GM19240 (cell line): ENCODE results near the gene NUFIP2.
"Not testable (repeated sequence)": the region's sequence is repeated elsewhere in the genome, so short reads cannot be mapped to it uniquely, and the experiment has no call there.

ENCODE experiments used
- DNase-seq: peaks from one replicate; pipeline ENCODE4 v3.0.0; 2011; ENCODE audit warnings: low spot score; ENCODE audit not compliant: insufficient read length

NUFIP2 gene

DNA sequence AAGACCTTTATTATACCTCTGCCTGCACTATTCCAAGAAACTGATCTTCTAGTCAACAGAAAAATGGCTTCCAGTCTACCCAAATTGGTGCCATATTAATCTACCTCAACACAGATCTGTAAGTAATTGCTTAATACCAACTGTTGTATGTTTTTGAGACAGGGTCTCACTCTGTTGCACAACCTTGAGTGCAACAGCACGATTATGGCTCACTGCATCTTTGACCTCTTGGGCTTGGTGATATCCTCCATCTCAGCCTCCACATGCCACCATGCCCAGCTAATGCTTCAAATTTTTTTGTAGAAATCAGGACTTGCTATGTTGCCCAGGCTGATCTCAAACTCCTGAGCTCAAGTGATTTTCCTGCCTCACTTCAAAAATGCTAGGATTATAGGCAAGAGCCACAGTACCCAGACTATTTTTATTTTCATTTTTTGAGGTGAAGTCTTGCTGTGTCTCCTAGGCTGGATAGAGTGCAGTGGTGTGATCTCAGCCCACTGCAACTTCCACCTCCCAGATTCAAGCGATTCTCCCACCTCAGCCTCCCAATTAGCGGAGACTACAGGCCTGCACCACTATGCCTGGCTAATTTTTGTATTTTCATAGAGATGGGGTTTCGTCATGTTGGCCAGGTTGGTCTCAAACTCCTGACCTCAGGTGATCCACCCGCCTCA lies 14.4 kb downstream of the NUFIP2 start:
- no peak for DNase-seq

DNA sequence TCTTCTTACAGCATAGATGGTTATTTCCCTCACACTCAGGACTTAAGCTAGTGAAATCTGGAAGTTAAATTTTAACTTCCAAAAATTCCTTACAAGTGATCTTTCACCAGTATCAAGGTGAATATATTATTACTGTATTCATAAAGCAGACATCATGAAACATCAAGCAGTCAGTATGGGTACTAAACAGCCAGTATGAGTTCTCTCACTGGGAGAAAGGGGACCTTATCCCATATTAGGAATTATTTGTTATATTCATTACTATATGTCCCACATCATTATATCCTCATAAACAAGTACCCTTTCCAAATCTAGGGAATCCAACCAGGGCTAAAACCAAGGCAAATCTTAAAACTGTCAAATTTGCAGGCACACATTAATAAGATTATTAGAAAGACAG lies 15.3 kb downstream of the NUFIP2 start:
- DNase-seq, result no peak

DNA sequence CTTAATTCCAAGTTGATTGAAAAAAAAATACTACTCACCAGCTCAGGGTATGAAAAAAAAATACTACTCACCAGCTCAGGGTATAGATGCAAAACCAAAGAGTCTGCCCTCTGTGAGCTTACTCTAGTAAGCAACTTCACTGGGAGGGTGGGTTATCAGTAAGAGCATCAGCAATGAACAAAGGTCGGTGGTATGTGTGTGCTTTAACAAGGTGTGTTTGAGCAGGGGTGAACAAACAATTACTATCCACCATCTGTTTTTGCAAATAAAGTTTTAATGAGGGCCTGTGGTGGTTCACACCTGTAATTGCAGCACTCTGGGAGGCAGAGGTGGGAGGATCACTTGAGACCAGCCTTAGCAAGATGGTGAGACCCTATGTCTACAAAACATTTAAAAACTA lies 20.0 kb downstream of the NUFIP2 start:
- no peak for DNase-seq

DNA sequence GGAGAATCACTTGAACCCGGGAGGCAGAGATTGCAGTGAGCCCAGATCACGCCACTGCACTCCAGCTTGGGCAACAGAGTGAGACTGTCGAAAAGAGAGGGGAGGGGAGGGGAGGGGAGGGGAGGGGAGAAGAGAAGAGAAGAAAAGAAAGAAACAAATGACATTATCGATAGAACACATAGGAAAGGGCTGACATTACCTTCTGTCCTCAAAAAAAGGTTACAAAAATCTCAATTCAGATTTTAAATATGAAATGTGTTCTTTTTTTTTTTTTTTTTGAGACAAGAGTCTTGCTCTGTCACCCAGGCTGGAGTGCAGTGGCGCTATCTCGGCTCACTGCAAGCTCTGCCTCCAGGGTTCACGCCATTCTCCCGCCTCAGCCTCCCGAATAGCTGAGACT lies 22.0 kb downstream of the NUFIP2 start:
- DNase-seq, result not testable (repeated sequence)

DNA sequence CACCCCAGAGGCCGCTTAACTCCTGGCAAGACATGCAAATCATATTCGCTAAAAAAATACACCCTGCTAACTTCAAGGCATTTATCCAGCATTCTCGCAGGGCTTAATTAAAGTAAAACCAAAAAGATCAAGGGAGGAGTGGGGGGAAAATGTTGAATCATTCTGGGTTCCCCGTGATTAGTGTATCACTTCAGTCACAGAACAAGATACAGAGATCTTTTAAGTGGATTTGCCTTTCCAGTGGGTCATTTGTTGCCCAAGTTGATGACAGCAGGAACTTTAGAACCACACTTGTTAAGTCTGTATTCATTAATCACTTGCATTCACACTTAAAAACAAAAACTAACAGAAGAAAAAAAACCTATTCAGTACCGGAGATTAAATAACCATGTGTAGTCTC lies 30.0 kb downstream of the NUFIP2 start:
- no peak for DNase-seq

- DNase-seq, result no peak
Observed at GRCh38 chr17:29257756-29258155, 36.2 kb downstream of the NUFIP2 start.

DNA sequence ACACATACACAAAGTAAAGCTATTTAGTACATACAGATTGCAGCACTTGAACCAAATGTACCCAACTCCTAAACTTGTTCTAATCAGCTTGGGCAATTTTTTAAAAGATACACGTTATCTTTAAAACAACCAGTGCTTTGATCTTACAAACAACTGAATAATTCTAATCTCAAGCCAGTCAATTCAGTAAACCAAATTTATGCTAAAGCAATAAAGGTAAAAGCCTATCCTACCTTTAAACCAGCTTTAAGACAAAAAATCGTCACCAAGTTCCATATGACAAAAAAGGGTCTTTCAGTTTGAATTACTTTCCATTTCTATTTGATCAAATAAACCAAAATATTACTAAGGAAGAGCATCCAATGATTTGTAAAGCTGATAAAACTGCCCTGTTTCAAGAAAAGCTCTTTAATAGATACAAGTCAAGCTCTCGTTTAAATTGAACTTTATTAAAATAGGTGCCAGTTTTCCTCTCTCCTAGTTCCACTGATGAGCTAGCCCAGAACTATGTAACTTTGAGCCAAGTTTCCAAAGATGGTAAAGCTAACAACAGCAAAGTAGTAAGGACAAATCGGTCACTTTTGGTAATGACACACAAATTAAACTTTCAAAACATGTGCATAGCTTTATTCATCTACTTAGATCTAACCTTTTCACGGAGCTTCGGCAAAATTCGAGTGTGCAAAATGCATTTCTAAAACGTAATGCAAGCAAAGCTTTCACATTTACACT lies 37.0 kb downstream of the NUFIP2 start:
- DNase-seq, result no peak

DNA sequence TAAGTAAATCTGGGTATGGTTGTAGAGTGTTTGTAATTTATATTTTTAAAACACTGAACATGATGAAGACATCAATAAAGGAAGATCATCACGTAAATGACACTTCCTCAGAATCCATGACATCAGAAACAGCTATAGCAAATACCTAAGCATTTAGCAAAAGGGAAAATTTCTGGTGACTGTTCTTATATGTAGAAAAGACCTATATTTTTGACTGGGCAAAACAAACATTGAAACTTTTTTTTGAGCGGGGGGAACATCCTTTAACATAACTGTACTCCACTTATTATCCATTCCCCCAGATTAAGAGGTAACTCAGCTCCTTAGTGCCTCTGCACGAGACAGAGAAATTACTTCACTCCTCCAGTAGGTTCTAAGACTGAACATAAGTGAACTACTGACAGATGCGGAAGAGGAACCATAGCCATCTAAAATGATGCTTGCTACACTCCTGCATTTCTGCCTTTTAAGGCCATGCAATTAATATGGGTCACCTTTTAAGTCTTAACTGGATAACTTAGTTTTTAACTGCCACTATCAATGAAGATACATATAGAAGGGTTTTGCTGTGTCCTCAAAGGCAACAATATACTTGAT lies 37.9 kb downstream of the NUFIP2 start:
- no peak for DNase-seq

GRCh38 chr17:29253037-29253436 lies 40.9 kb downstream of the NUFIP2 start:
- no peak for DNase-seq

DNA sequence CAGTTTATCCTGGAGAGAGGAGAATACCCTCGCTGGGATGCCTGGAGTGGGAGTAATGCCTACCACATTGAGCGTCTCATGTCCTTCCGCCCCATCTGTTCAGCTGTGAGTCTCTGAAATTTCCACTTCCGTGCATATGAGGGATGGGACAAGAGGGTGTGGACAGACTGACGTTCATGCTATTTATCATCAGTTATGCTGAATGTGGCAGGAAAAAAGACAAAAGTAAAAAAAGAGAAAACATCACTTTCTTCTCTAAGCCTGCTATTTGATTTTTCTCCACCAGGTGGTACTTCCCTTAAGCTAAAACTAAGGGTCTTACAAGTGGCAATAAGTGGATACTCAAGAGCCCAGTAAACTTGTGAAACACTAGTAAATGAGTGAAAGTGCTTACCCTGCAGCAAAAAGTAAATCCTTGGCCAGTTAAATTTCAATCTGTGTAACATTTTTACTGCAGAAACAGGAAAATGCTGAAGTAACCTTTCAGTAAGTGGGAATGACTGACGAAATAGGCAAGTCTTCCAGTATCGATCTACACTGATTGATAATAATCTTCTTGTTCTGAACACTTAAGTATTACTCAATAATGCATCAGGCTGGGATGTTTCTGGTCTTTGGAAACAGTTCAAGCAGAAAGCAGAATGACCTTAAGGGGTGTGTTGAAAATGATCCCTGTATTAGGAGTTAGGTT lies 41.7 kb downstream of the NUFIP2 start:
- no peak for DNase-seq

DNA sequence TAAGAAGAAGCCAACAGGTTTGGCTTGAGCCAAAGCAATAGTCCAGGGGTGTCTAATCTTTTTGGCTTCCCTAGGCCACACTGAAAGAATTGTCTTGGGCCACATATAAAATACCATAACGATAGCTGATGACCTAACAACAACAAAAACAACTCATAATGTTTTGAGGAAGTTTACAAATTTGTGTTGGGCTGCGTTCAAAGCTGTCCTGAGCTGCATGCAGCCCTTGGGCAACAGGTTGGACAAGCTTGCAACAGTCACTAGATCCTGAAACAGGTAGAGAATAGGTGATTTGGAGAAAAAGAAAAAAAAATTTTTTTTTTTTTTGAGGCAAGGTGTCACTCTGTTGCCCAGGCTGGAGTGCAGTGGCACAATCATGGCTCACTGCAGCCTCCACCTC lies 42.8 kb downstream of the NUFIP2 start:
- DNase-seq, result no peak

- DNase-seq, result no peak
Observed at GRCh38 chr17:29250666-29251065, 43.3 kb downstream of the NUFIP2 start.

DNA sequence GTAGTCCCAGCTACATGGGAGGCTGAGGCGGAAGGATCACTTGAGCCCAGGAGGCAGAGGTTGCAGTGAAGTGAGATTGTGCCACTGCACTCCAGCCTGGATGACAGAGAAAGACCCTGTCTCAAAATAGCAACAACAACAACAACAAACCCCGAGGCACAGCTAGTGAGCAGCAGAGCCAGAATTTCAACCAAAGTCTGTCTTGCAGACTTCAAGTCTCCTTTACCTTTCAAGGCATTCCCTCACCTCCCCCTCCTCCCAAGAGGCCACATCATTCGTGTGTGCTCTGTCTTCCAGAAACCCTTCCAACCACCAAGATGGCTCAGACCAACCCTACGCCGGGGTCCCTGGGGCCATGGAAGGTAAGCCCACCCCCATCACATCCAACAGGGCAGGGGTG lies 45.1 kb downstream of the NUFIP2 start:
- no peak for DNase-seq

GRCh38 chr17:29247219-29247618 lies 46.7 kb downstream of the NUFIP2 start:
- no peak for DNase-seq

- DNase-seq, result no peak
Observed at GRCh38 chr17:29246628-29247027, 47.3 kb downstream of the NUFIP2 start, which contains the start of gene CRYBA1. Gene CRYBA1, plus strand, starts transcription at chr17:29246859. Its CDS starts 5 bp downstream, at chr17:29246864.

- no peak for DNase-seq
Observed at GRCh38 chr17:29245401-29245800, 48.5 kb downstream of the NUFIP2 start.

DNA sequence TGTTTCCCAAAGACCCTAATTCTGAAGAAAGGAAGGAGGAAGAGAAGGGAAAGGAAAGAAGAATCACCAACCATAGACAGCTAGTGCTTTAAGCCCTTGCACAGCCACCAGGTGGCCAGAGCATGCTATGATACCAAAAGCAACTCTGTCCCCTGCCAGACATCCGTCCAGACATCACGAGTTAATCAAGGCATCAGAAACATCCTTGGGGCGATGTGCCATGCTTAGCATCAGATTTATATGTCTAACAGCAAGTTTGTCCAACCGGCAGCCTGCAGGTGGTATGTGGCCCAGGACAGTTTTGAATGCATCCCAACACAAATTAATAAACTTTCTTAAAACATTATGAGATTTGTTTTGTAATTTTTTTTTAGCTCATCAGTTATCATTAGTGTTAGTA lies 50.2 kb downstream of the NUFIP2 start:
- no peak for DNase-seq

- DNase-seq, result no peak
Observed at GRCh38 chr17:29242790-29243189, 51.2 kb downstream of the NUFIP2 start.

DNA sequence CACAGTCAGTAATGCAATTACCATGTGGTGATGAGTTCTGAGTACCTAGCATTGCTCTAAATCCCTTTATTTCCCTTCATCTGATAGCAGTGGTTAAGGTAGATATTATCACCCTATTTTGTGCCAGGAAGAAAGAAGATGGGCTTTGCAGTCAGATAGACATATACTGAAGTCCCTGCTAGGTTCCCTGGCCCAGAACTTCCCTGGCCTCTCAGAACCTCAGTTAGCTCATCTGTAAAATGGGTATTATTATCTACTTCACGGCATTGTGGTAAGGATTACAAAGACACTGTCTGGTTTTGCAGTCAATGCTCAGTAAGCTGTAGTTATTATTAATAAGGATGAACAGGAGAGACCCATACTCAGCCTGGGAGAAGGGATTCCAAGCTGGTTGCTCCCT lies 51.9 kb downstream of the NUFIP2 start:
- no peak for DNase-seq

- DNase-seq, result no peak
Observed at GRCh38 chr17:29240968-29241963, 52.7 kb downstream of the NUFIP2 start.

- DNase-seq, result no peak
Observed at GRCh38 chr17:29240477-29240876, 53.5 kb downstream of the NUFIP2 start.
